GM12878 (cell line): ENCODE data around the gene ANKHD1. TPM values are rescaled to one million over a fixed set of nuclear protein-coding genes. Genes with fewer than 3 reads are reported as not detected.

Experiments used
- BCL11A ChIP-seq: IDR thresholded peaks from 2 replicates; pipeline ENCODE4 v1.6.1; 2011; ENCODE audit warnings: low read depth, low read length
- BMI1 ChIP-seq: fragments of 450-650 bp; IDR thresholded peaks from 2 replicates; pipeline ENCODE4 v1.6.1; 2016; ENCODE audit warnings: mild to moderate bottlenecking, moderate library complexity, borderline replicate concordance
- CHD2 ChIP-seq: IDR thresholded peaks from 2 replicates; pipeline ENCODE4 v1.6.1; 2011; ENCODE audit warnings: low read depth, low read length, improper control_type of control experiment, borderline replicate concordance
- EED ChIP-seq: sonication (generic); IDR thresholded peaks from 2 replicates; pipeline ENCODE4 v1.6.1; 2016; ENCODE audit warnings: antibody characterized with exemption, low read depth
- EGR1 ChIP-seq, 2 experiments: IDR thresholded peaks; 1 replicate in 1 of 2; 2 replicates in 1 of 2; pipeline ENCODE4 v1.6.1; 2011 to 2012; ENCODE audit warnings: low read depth in 2 of 2, low read length in 2 of 2, borderline replicate concordance in 1 of 2, mild to moderate bottlenecking in 1 of 2, moderate library complexity in 1 of 2
- ESRRA ChIP-seq: IDR thresholded peaks from 2 replicates; pipeline ENCODE4 v1.6.1; 2012; ENCODE audit warnings: mild to moderate bottlenecking, low read length, improper control_type of control experiment
- GABPA ChIP-seq: IDR thresholded peaks from 2 replicates; pipeline ENCODE4 v1.6.1; 2014; ENCODE audit warnings: antibody characterized with exemption, low read depth, mild to moderate bottlenecking, inconsistent platforms
- HCFC1 ChIP-seq: fragments of 150-350 bp; IDR thresholded peaks from 2 replicates; pipeline ENCODE4 v1.6.1; 2014; ENCODE audit warnings: low read length
- IKZF2 ChIP-seq, 2 experiments: fragments of 450-650 bp; IDR thresholded peaks; 2 replicates each; pipeline ENCODE4 v1.6.1; 2017; ENCODE audit warnings: mild to moderate bottlenecking in 2 of 2, moderate library complexity in 2 of 2
- MYC ChIP-seq: IDR thresholded peaks from 2 replicates; pipeline ENCODE4 v1.6.1; 2011; ENCODE audit warnings: mild to moderate bottlenecking, low read length, moderate library complexity, inconsistent platforms; ENCODE audit not compliant: insufficient read depth, insufficient replicate concordance, insufficient read length, severe bottlenecking
- PAX8 ChIP-seq: fragments of 450-650 bp; IDR thresholded peaks from 2 replicates; pipeline ENCODE4 v1.6.1; 2017; ENCODE audit warnings: mild to moderate bottlenecking, moderate library complexity
- POLR2A ChIP-seq: IDR thresholded peaks from 2 replicates; pipeline ENCODE4 v1.6.1; 2011; ENCODE audit warnings: low read depth, mild to moderate bottlenecking, low read length
- POLR2AphosphoS5 ChIP-seq: IDR thresholded peaks from 2 replicates; pipeline ENCODE4 v1.6.1; 2011; ENCODE audit warnings: mild to moderate bottlenecking, low read length, inconsistent platforms
- POU2F2 ChIP-seq: IDR thresholded peaks from 3 replicates; pipeline ENCODE4 v1.6.1; 2011; ENCODE audit warnings: low read depth, mild to moderate bottlenecking, low read length, borderline replicate concordance
- RB1 ChIP-seq: fragments of 450-650 bp; formaldehyde crosslinking; IDR thresholded peaks from 2 replicates; pipeline ENCODE4 v1.6.1; 2017; ENCODE audit warnings: mild to moderate bottlenecking, borderline replicate concordance
- RFX5 ChIP-seq: IDR thresholded peaks from 2 replicates; pipeline ENCODE4 v1.6.1; 2011; ENCODE audit warnings: low read depth, low read length, improper control_type of control experiment
- SIN3A ChIP-seq: IDR thresholded peaks from 2 replicates; pipeline ENCODE4 v1.6.1; 2012; ENCODE audit warnings: low read depth, low read length, improper control_type of control experiment
- SKIL ChIP-seq: fragments of 450-650 bp; IDR thresholded peaks from 2 replicates; pipeline ENCODE4 v1.6.1; 2017; ENCODE audit warnings: mild to moderate bottlenecking, low read depth, inconsistent platforms; ENCODE audit not compliant: poor library complexity, severe bottlenecking
- TBL1XR1 ChIP-seq: IDR thresholded peaks from 2 replicates; pipeline ENCODE4 v1.6.1; 2012; ENCODE audit warnings: low read depth, low read length, improper control_type of control experiment
- ZBTB4 ChIP-seq: fragments of 450-650 bp; formaldehyde crosslinking; IDR thresholded peaks from 2 replicates; pipeline ENCODE4 v1.4.0; 2022; ENCODE audit warnings: mild to moderate bottlenecking, moderate library complexity
- ZSCAN29 ChIP-seq: fragments of 450-650 bp; IDR thresholded peaks from 2 replicates; pipeline ENCODE4 v1.6.1; 2017; ENCODE audit warnings: mild to moderate bottlenecking, moderate library complexity
- polyA plus RNA-seq, 11 experiments: library from polyadenylated mRNA; depleted of rRNA in 4 of 11; unstranded in 6 of 11; stranded (reverse) in 5 of 11; fragments of >200 nt; fragmentation: Nextera tagmentation in 4 of 11; fragmentation: Illumina TruSeq in 1 of 11; extraction: Ambion mirVana in 4 of 11; extraction: Trizol in 1 of 11; gene quantifications; 1 replicate in 1 of 11; 2 replicates in 10 of 11; pipeline versions ENCODE4 v1.2.1 to v1.2.3, GENCODE V29; 2011 to 2016; ENCODE audit warnings: inconsistent platforms in 2 of 11, missing spikeins in 2 of 11, low read depth in 1 of 11
- total RNA-seq, 4 experiments: library from RNA; depleted of rRNA in 3 of 4; stranded (reverse); fragments of >200 nt in 3 of 4; fragmentation: Illumina TruSeq in 1 of 4; extraction: Trizol in 1 of 4; gene quantifications; 2 replicates each; pipeline versions ENCODE4 v1.2.1 to v1.2.3, GENCODE V29; 2013 to 2021
- TF ChIP-seq, protein P1 (sequence below): fragments of 450-650 bp; formaldehyde crosslinking; IDR thresholded peaks from 2 replicates; pipeline ENCODE4 v1.4.0; 2020; ENCODE audit warnings: mild to moderate bottlenecking, moderate library complexity

The ANKHD1 gene
- total and polyA plus RNA-seq, 10 of the 15 experiments (the other 5 are each of a cell fraction or from before 2014, with no cell fraction given) = 31.6 to 96.8 (median 74.3) TPM

GRCh38 chr5:140557136-140557805 is 155.6 kb downstream of the ANKHD1 start, which contains the start of gene SRA1 (continued):
- TF ChIP-seq EGR1 (IDR thresholded peaks at IDR 0.05; ENCODE audit: borderline replicate concordance in 1 of 2, low read depth in 2 of 2, low read length in 2 of 2) (no peak), CHD2 (no peak), RFX5 (no peak; the same call in 1 of the 2 replicates), BCL11A (no peak), EED (peak; percentile 65), IKZF2 (IDR thresholded peaks at IDR 0.05) (peak; percentile 52 to 58; a peak in 2 of 4 replicates), ZSCAN29 (no peak), HCFC1 (peak; percentile 13; the same call in 1 of the 2 replicates), TBL1XR1 (no peak), MYC (no peak), ESRRA (no peak), POU2F2 (peak; percentile 91; the same call in 2 of the 3 replicates), SKIL (peak; percentile 90), SIN3A (peak; percentile 56; the same call in 1 of the 2 replicates), POLR2A (peak; percentile 97), BMI1 (0 out of 2 replicates have a peak, but pooled peaks have one; percentile 34), PAX8 (0 out of 2 replicates have a peak, but pooled peaks have one; percentile 38), RB1 (0 out of 2 replicates have a peak, but pooled peaks have one; percentile 41), POLR2AphosphoS5 (peak; percentile 96), GABPA (peak; percentile 90), ZBTB4 (CRISPR knock-in tag) (no peak)
- TF ChIP-seq, protein P1, sequence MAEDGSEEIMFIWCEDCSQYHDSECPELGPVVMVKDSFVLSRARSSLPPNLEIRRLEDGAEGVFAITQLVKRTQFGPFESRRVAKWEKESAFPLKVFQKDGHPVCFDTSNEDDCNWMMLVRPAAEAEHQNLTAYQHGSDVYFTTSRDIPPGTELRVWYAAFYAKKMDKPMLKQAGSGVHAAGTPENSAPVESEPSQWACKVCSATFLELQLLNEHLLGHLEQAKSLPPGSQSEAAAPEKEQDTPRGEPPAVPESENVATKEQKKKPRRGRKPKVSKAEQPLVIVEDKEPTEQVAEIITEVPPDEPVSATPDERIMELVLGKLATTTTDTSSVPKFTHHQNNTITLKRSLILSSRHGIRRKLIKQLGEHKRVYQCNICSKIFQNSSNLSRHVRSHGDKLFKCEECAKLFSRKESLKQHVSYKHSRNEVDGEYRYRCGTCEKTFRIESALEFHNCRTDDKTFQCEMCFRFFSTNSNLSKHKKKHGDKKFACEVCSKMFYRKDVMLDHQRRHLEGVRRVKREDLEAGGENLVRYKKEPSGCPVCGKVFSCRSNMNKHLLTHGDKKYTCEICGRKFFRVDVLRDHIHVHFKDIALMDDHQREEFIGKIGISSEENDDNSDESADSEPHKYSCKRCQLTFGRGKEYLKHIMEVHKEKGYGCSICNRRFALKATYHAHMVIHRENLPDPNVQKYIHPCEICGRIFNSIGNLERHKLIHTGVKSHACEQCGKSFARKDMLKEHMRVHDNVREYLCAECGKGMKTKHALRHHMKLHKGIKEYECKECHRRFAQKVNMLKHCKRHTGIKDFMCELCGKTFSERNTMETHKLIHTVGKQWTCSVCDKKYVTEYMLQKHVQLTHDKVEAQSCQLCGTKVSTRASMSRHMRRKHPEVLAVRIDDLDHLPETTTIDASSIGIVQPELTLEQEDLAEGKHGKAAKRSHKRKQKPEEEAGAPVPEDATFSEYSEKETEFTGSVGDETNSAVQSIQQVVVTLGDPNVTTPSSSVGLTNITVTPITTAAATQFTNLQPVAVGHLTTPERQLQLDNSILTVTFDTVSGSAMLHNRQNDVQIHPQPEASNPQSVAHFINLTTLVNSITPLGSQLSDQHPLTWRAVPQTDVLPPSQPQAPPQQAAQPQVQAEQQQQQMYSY (CRISPR knock-in tag) = no peak
